ENCODE results near the gene POLD1.
A peak's percentile ranks its signal among the peaks of the same experiment; 100 is the strongest.
"Not testable (repeated sequence)": the region's sequence is repeated elsewhere in the genome, so short reads cannot be mapped to it uniquely, and the experiment has no call there.

POLD1 gene

DNA sequence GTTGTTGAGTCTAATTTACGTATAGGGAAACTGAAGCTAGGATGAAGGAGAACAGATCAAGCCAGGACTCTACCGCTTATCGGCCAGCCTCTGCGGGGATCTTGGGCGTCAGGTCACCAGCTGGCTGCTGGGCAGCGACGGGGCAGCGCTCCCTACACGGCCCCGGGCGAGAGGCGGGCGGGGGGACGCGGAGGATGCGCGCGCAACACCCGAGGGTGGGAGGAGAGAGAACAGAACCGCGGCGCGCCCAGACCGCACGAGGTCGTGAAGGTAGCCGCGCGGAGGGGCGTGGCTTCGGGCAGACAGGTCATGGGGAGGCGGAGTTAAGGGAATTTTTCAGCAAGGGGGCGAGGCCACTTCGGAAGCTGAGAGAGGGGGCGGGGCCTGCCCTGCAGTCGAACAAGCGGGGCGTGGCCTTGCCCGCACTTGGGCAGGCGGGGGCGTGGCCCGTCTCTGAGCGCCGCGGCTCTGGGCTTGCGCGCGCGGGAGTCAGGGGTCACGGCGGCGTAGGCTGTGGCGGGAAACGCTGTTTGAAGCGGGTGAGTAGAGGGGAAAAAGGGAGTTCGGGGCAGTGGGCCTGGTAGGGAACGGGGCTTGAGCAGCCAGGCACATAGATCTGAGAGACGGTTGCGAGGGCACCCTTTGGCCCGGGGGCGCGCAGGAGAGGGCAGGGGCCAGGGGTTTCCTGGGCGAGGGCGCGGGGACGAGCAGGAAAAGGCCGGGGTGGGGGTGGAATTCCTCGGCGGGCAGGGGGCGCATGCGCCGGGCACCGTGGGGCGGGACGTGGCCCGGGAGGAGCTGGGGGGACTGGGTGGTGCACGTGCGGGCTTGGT is at the start of gene POLD1:
Gene POLD1 (plus strand): TSS at position 496 of the 833 bp plus-strand sequence. CDS start 14,505 bp downstream, outside the sequence.
- peak; percentile 96 to 98 for DNase-seq (ENCODE audit: extremely low read depth in 1 of 2, low read depth in 1 of 2)

DNA sequence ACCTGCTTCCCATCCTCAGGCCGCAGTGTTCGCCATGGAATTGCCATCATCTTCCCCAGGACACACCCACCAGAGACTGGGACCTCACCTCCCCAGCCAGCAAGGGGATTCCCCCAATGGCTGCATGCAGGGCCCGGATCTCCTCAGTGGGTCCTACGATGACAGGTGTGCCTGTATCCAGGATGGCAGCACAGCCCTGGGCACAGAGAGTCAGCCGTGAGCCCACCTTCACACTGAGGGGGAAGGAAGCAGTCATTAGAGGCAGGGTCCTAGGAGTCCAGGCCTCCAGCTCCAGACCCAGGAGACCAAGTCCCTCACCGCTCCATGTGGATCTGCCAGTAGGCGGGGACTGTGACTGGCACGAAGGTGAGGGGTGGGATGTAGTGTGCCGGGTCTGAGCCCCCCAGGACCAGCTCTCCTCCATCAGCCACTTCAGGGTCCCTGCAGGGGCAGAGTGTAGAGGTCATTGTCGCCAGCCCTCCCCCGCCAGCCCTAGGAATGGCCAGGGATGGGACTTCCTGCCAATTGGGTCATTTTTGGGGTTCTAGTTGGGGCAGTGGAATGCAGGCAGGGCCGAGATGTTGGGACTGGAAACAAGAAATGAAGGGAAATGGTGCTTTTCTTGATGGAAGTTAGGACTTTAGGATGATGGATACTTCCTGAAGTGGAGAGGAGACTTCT is 49.3 kb upstream of the POLD1 start:
- no peak for DNase-seq (ENCODE audit: extremely low read depth in 1 of 2, low read depth in 1 of 2)

DNA sequence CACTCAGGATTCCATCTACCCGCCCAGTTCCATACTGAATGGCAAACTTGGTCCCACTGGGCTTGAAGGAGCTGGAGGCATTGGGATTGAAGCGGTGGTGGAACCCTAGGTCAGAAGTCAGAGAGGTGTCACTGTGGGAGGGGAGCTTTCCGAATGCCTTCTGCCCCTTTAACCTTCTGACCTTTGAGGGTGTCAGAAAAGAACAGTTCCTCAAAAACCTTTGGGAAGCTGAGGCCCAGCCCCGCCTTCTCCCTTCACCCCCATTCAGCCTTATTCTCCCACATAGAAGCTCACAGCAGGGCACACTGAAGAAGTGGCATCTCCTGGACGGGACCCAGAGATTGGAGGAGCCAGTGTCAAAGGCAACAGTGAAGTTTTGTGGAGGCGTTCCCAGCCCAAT is 47.1 kb upstream of the POLD1 start:
- not testable (repeated sequence) for DNase-seq (ENCODE audit: extremely low read depth in 1 of 2, low read depth in 1 of 2)

DNA sequence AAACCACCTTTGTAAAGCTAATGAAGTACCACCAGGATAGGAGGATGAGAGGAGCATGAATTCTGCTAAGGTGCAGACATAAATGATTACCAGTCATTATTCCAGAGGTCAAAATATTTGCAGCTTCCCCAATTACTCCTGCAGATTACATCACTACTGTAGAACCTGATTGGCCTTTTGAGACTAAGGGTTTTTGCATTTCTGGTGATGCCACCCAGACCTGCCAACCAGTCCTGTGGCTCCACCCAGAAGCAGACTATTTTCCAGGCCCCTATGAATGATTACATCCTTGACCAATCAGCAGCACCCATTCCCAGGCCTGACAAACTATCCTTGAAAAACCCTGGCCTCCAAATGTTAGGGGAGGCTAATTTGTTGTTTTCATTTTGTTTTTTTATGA is 43.8 kb upstream of the POLD1 start:
- no peak for DNase-seq (ENCODE audit: extremely low read depth in 1 of 2, low read depth in 1 of 2)

DNA sequence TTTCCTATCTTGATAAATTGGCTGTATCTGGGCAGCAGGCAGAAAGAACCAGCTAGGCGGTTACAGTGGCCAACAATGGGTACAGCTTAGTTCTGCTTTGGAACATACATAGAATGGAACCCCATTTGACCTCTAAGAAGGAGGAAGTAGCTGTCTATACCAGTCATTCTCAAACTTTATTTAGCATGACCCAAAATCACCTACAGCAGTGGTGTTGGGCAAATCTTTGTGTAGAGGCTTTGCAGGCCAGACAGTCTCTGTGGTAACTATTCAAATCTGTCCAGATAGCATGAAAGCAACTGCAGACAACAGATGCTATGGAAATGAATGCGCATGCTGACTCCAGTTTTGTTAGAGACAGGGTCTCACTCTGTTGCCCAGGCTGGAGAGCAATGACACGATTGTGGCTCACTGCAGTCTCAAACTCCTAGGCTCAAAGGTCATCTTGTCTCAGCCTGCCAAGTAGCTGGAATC is 43.0 kb upstream of the POLD1 start:
- no peak for DNase-seq (ENCODE audit: extremely low read depth in 1 of 2, low read depth in 1 of 2)

DNA sequence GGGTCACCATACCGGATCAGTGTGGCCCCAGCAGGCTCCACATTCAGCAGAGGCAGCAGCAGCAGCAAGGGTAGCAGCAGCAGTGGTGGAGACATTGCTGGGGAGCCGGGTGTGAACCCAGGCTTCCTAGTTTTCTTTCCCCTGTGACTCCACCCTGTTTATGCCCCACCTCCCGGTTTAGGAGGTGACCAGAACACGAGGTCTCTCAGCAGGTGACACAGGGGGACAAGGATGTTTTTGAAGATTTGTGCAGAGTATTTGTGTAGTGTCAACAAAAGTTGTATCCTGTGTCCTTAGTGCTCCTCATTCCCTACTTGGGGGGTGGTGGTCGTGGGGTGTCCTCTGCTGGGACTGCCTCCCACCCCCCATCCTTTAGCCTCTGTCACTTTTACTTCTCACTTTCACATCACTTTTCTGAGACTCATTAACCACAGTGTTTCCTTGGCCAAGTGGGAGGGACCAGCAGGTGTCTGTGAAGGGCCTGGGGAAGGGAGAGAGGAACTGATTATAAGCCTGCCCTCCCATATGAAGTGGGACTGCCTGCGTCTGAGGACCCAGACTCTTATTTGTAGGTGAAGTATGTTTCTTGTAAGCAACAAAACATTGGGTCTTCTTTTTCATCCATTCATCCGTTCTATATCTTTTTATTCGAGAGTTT is 39.4 kb upstream of the POLD1 start:
- no peak for DNase-seq (ENCODE audit: extremely low read depth in 1 of 2, low read depth in 1 of 2)

DNA sequence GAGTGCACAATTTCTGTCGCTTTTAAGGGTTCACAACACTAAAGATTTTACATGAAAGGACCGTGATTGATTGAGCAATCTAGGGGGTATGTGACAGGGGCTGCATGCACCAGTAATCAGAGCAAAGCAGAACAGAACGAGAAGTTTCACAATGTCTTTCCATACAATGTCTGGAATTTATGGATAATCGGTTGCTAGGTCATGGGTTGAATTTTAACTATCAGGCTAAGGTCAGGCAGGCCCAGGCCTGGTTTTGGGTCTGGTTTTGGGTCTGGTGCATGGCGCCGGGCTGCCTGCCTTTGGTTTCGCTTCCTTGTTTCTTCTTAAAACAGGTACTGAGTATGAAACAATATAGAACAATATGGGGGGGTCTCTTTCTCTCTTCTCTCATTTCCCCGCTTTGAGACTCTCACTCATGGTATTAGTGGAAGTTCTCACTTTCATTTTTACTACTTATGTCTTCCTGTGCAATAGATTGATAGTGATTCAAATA is 37.0 kb upstream of the POLD1 start:
- not testable (repeated sequence) for DNase-seq (ENCODE audit: extremely low read depth in 1 of 2, low read depth in 1 of 2)

DNA sequence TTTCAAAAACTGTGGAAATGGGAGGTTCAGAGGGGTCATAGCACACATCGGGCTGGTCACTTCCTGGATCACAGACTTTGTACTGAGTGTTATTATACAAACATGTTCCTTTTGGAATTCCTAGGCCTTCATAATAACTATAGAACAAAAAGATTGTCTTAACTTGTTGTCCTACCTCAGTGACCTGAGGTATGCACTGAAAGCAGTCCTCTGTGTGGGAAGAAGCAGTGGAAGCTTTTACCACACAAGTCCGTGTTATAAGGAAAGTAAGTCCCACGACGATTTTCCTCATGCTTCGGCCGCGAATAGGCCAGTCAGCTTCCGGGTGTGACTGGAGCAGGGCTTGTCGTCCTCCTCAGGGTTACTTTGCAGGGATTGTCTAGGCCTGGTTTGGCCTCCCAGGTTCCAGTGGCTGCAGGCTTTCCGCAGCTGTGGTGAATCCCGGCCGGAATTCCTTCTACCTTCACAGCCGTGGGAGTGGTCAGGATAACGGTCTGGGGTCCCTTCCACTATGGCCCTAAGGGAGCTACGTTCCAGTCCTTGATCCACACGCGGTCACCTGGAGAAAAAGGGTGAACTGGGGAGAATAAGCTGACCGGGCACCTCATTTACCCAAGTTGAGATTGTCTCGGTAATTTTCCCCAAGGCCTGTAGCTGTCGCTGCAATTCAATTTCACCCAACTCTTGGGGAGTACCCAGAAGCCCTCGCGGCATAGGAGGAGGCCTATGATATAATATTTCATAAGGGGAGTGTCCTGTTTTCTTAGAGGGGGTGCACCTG is 34.7 kb upstream of the POLD1 start:
- DNase-seq (ENCODE audit: extremely low read depth in 1 of 2, low read depth in 1 of 2), result no peak

DNA sequence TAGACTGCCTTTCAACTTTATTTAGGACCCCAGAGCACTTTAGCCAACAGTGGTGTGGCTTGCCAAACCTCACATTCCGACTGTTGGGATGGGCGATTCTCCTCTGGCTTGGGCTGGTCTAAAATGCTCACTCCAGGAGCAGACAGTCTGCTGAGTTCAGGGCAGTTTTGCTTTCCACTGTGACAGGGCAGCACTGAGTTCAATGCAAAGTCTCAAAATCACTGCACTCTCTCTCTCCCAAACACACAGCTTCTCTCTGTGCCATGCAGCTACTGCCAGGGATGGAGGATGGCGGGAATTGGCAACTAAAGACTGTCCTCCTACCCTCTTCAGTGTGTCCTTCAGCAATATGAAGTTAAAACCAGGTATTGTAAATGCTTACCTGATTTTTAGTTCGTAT is 31.9 kb upstream of the POLD1 start:
- DNase-seq (ENCODE audit: extremely low read depth in 1 of 2, low read depth in 1 of 2), result no peak

DNA sequence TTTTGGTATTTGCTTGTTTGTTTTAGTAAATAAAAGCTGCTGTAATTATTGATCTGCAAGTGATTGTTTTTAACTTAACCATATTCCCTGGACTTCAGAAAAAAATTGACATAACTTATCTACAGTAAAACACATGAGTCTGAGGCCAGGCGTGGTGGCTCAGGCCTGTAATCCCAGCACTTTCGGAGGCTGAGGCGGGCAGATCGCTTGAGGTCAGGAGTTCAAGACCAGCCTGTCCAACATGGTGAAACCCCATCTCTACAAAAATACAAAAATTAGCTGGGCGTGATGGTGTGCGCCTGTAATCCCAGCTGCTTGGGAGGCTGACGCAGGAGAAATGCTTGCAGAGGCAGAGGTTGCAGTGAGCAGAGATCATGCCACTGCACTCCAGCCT is 30.7 kb upstream of the POLD1 start:
- not testable (repeated sequence) for DNase-seq (ENCODE audit: extremely low read depth in 1 of 2, low read depth in 1 of 2)

DNA sequence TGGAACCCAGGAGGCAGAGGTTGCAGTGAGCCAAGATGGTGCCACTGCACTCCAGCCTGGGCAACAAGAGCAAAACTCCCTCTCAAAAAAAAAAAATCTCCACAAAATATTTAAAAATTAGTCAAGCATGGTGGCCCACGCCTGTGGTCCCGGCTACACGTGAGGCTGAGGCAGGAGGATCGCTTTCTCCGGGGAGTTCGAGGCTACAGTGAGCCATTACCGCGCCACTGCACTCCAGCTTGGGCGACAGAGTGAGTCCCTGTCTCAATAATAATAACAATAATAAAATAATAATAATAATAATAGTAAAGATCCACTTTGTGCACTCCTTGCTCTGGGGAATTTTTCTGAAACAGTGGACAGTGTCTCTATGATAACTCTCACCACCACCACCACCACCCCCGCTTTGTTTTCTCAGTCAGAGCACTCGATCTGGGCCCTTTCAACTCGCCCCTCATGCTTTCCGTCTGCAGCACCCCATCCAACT is 27.4 kb upstream of the POLD1 start:
- DNase-seq (ENCODE audit: extremely low read depth in 1 of 2, low read depth in 1 of 2), result no peak

DNA sequence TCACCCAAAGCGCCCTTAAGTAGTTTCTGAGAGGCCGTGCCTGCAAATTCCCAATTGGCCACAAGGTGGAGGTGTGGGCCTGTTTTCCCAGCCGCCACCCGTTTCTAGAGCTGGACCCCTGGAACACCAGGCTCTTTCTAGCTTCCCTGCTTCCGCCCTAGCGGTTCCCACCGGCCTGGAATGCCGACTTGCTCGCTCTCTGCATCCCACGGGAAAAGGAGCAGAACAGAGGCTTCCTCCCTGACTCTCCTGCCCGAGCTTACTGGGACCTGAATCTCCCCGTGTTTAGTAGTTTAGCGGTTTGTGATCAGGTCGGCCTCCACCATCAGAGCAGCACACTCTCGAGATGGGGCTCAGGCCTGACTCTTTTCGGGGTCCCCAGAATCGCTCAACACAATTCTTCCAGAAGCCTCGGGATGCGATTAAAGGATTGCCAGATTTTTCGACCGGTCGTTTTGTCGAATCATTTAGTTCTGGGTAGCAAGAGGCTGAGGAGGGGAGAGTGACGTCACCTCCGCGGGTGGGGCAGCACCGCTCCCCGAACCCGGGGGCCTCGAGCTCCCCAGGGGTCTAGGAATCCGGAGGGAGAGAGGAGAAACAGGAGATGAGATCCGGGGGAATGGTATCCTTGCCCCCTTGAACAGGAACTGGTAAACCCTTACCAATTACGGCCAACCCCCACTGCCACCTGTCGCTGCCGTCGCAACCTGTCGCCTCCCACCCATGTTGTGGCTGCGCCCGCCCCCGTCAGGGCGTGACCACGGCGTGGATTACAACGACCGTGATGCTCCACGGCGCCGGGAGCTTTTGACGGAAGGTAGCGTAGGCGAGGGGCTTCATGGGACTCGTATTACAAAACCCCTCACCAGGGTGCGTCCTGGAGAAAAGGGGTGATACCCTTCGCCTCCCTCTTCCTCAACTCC is 26.7 kb upstream of the POLD1 start:
- DNase-seq (ENCODE audit: extremely low read depth in 1 of 2, low read depth in 1 of 2), result peak; percentile 71 to 81

DNA sequence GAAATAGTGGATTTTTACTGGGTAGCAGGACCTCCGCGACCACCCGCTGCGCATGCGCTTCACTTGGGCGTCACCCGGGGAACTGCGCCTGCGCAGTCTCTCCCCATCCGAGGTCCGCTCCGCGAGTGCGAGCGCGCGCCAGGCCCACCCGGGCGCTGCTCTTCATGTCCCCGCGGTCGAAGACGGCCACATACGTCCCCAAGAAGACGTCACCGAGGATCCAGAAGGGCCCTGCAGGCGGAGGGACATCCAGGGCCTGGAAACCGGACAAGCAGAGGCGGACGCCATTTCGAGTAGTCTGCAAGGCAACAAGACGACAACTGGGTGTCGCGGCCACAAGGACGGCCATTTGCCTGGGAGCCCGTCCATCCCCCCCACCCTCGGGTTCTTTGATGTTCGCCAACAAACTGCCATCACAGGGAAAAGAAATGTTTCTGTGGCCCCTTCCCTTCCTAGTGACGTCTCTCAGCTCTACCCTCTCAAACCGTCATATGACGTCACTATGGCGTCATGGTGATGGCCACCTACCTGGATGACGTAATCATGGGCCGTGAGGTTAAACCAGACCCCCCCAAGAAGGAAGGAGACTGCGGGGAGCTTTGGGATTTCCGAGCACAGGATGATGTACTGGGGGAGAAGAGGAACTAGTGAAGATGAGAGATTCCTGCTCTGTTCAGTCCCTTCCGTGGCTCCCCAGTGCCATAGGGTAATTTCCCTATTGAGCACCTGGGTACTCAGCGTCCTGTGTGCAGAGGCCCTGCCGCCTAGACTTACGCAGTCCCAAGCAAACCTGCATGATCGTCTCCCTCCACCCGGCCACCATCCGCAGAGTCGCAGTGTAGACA is 25.4 kb upstream of the POLD1 start:
- DNase-seq (ENCODE audit: extremely low read depth in 1 of 2, low read depth in 1 of 2), result peak; percentile 38 to 73

DNA sequence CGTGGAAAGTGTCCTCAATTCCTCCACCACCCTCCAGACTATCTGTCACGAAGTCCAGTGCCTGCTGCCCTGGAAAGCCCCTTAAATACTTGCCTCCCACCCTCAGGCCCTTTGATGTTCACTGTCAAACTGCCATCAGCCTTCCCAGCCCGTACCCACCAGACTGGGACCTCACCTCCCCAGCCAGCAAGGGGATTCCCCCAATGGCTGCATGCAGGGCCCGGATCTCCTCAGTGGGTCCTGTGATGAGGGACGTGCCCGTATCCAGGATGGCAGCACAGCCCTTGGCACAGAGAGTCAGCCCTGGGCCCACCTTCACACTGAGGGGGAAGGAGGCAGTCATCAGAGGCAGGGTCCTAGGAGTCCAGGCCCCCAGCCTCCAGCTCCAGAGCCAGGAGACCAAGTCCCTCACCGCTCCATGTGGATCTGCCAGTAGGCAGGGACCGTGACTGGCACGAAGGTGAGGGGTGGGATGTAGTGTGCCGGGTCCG is 24.8 kb upstream of the POLD1 start:
- DNase-seq (ENCODE audit: extremely low read depth in 1 of 2, low read depth in 1 of 2), result no peak

DNA sequence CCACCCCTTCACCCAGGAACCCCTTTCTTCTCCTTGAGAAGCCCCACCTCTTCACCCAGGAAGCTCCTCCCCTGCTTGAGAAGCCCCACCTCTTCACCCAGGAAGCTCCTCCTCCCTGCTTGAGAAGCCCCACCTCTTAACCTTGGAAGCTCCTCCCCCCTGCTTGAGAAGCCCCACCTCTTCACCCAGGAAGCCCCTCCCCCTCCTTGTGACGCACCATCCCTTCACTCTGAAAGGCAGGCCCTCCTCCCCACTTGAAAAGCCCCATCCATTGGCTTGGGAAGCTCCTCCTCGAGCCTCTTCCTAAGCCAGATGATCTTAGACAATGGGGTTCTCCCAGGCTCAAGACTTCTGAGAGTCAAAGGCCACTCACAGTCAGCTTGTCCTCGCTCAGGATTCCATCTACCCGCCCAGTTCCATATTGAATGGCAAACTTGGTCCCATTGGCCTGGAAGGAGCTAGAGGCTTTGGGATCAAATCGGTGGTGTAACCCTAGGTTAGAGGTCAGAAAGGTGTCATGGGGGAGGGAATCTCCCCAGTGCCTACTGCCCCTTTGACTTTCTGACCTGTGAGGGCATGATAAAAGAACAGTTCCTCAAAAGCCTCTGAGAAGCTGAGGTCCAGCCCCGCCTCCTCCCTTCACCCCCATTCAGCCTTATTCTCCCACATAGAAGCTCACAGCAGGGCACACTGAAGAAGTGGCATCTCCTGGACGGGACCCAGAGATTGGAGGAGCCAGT is 22.7 kb upstream of the POLD1 start:
- no peak for DNase-seq (ENCODE audit: extremely low read depth in 1 of 2, low read depth in 1 of 2)

DNA sequence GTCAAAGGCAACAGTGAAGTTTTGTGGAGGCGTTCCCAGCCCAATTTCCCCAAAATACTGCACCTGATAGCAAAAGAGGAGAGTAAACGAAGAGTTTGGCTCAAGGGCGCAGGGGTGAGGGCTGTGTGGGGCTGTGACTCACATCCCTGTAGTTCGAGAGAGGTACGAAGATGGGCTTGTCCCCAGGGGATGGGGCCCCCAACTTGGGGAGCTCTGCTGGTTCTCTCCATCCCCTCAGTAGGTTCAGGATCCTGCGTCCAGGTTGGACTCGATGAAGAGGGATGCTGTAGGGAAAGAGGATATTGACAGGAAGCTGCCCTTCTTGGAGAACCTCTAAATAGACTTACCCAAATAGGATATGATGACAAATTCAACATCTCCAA is 22.1 kb upstream of the POLD1 start:
- DNase-seq (ENCODE audit: extremely low read depth in 1 of 2, low read depth in 1 of 2), result no peak

DNA sequence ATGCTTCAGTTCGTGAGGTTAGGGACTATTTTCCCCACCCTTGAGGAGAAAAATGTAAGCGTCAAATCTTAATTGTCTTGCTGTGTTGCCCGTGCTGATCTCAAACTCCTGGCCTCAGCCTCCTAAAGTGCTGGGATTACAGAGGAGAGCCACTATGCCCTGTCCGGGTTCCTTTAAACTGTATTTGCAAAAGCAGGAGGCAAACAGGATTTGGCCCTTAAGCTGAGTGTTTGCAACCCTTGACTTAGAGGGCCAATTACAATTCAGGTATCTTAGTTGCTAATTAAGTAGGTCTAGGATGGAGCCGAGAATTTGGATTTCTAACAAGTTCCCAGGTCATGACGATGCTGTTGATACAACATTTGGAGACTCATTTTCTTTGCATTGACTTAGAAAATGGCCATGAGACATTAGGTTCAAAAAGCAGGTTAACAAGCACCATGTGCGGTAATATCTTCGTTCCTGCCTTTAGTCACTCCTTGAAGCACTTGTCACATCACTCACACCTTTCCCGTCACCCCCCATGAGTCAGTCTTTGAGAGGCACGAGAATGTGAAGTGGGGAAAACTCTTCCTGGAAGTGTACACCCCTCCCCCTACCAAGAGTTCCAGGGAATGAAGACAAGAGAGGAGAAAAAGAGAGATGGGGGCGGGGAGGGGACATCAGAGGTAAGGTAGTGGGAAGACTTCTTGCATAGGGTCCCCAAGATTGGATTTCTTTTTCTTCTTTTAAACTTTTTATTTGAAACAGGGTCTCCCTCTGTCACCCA is 21.3 kb upstream of the POLD1 start:
- no peak for DNase-seq (ENCODE audit: extremely low read depth in 1 of 2, low read depth in 1 of 2)

Data from activated CD8-positive, alpha-beta memory T cell treated with anti-CD3 and anti-CD28 coated beads for 1 hour (primary cell).